Neural cell (in vitro differentiated cells): ENCODE results near the gene TRMT1. TPM values are rescaled to one million over a fixed set of nuclear protein-coding genes. Genes with fewer than 3 reads are reported as not detected.
A peak's percentile ranks its signal among the peaks of the same experiment; 100 is the strongest.
"Not testable (repeated sequence)": the region's sequence is repeated elsewhere in the genome, so short reads cannot be mapped to it uniquely, and the experiment has no call there.

Source experiments
- H2AFZ ChIP-seq: fragments of 200-600, 300-800 bp; sonication (generic), shearing (Covaris generic); 2 replicates; pipeline ENCODE4 v1.6.0; 2014; ENCODE audit warnings: low read depth, mild to moderate bottlenecking, antibody characterized with exemption, low read length, moderate library complexity
- H3F3A ChIP-seq: fragments of 200-600 bp; shearing (Covaris generic); 2 replicates; pipeline ENCODE4 v1.6.1; 2016; ENCODE audit warnings: mild to moderate bottlenecking, moderate library complexity, mixed read lengths, antibody characterized with exemption, low read length; ENCODE audit not compliant: insufficient read depth, poor library complexity, severe bottlenecking
- H3K27ac ChIP-seq: fragments of 200-600, 300-800 bp; sonication (generic), shearing (Covaris generic); 2 replicates; pipeline ENCODE4 v1.5.1; 2014; ENCODE audit warnings: mild to moderate bottlenecking, low read length, moderate library complexity
- H3K27me3 ChIP-seq: fragments of 300-800, 200-600 bp; sonication (generic), shearing (Covaris generic); 2 replicates; pipeline ENCODE4 v1.6.0; 2014; ENCODE audit warnings: mild to moderate bottlenecking, low read depth, low read length, moderate library complexity; ENCODE audit not compliant: insufficient read depth
- H3K36me3 ChIP-seq: fragments of 300-800, 200-600 bp; sonication (generic), shearing (Covaris generic); 2 replicates; pipeline ENCODE4 v1.5.1; 2014; ENCODE audit warnings: mild to moderate bottlenecking, antibody characterized with exemption, low read length, moderate library complexity; ENCODE audit not compliant: insufficient read depth
- H3K4me2 ChIP-seq: fragments of 300-800, 200-600 bp; sonication (generic), shearing (Covaris generic); 2 replicates; pipeline ENCODE4 v1.6.0; 2014; ENCODE audit warnings: mild to moderate bottlenecking, low read length
- H3K4me3 ChIP-seq: fragments of 300-800, 200-600 bp; sonication (generic), shearing (Covaris generic); 2 replicates; pipeline ENCODE4 v1.5.1; 2014; ENCODE audit warnings: mild to moderate bottlenecking, low read length, moderate library complexity
- H3K79me2 ChIP-seq: fragments of 200-600 bp; shearing (Covaris generic); replicated peaks from 2 replicates; pipeline ENCODE4 v1.6.0; 2014; ENCODE audit warnings: mild to moderate bottlenecking, low read length, moderate library complexity; ENCODE audit not compliant: insufficient read depth
- H3K9ac ChIP-seq: fragments of 300-800, 200-600 bp; sonication (generic), shearing (Covaris generic); 2 replicates; pipeline ENCODE4 v1.6.1; 2016; ENCODE audit warnings: mild to moderate bottlenecking, low read length, mixed read lengths
- H3K9me2 ChIP-seq: fragments of 200-600 bp; shearing (Covaris generic); 2 replicates; pipeline ENCODE4 v1.6.1; 2016; ENCODE audit warnings: mild to moderate bottlenecking, low read length, mixed read lengths; ENCODE audit not compliant: insufficient read depth
- H3K9me3 ChIP-seq: fragments of 200-600, 300-800 bp; sonication (generic), shearing (Covaris generic); 2 replicates; pipeline ENCODE4 v1.6.1; 2016; ENCODE audit warnings: mild to moderate bottlenecking, mixed run types, low read length, moderate library complexity, mixed read lengths
- H4K20me1 ChIP-seq: fragments of 200-600 bp; shearing (Covaris generic); 2 replicates; pipeline ENCODE4 v1.6.1; 2016; ENCODE audit warnings: mild to moderate bottlenecking, mixed run types; ENCODE audit not compliant: insufficient read depth
- CTCF ChIP-seq: fragments of 450-650 bp; IDR thresholded peaks from 2 replicates; pipeline ENCODE4 v1.5.1; 2014; ENCODE audit warnings: antibody characterized with exemption, mild to moderate bottlenecking, moderate library complexity; ENCODE audit not compliant: poor library complexity, severe bottlenecking
- EP300 ChIP-seq: fragments of 450-650 bp; conservative IDR thresholded peaks from 2 replicates; pipeline ENCODE4 v1.6.1; 2014; ENCODE audit warnings: antibody characterized with exemption, mild to moderate bottlenecking, moderate library complexity; ENCODE audit not compliant: poor library complexity, severe bottlenecking
- EZH2 ChIP-seq: fragments of 200-600, 300-800 bp; shearing (Covaris generic), sonication (generic); IDR thresholded peaks from 2 replicates; pipeline ENCODE4 v1.6.1; 2014; ENCODE audit warnings: antibody characterized with exemption, low read length, borderline replicate concordance, mild to moderate bottlenecking; ENCODE audit not compliant: insufficient read depth, poor library complexity, severe bottlenecking
- MXI1 ChIP-seq: fragments of 450-650 bp; conservative IDR thresholded peaks from 2 replicates; pipeline ENCODE4 v1.6.1; 2014; ENCODE audit warnings: antibody characterized with exemption, mild to moderate bottlenecking; ENCODE audit not compliant: poor library complexity, severe bottlenecking
- POLR2AphosphoS5 ChIP-seq: IDR thresholded peaks from 2 replicates; pipeline ENCODE4 v1.6.1; 2012
- RAD21 ChIP-seq: fragments of 450-650 bp; conservative IDR thresholded peaks from 2 replicates; pipeline ENCODE4 v1.6.1; 2014; ENCODE audit warnings: antibody characterized with exemption, mild to moderate bottlenecking, moderate library complexity
- SMC3 ChIP-seq: fragments of 450-650 bp; conservative IDR thresholded peaks from 2 replicates; pipeline ENCODE4 v1.6.1; 2014; ENCODE audit warnings: antibody characterized with exemption, mild to moderate bottlenecking, moderate library complexity; ENCODE audit not compliant: poor library complexity
- TAF1 ChIP-seq: IDR thresholded peaks from 2 replicates; pipeline ENCODE4 v1.6.1; 2012; ENCODE audit warnings: low read depth
- polyA minus RNA-seq: library from RNA; depleted of rRNA, polyadenylated mRNA; stranded (reverse); fragments of >200 nt; gene quantifications from 2 replicates; pipeline ENCODE4 v1.2.3, GENCODE V29; 2014
- polyA plus RNA-seq: library from polyadenylated mRNA; depleted of rRNA; stranded (reverse); fragments of >200 nt; gene quantifications from 2 replicates; pipeline ENCODE4 v1.2.3, GENCODE V29; 2014
- TF ChIP-seq, protein P1 (sequence below): IDR thresholded peaks from 2 replicates; pipeline ENCODE4 v1.6.1; 2012; ENCODE audit warnings: borderline replicate concordance

The TRMT1 gene
- 80.3 and 94.4 TPM in 2 replicates for polyA plus RNA-seq
- 19.0 and 19.3 TPM in 2 replicates for polyA minus RNA-seq

- Histone ChIP-seq H3K9me3 (no peaks in the 10 kb centered on the region), H3K27ac (peak within 1 kb of the TSS; percentile 15), H3F3A (no peaks in the 10 kb centered on the region), H4K20me1 (no peaks in the 10 kb centered on the region), H3K4me3 (peak within 1 kb of the TSS; percentile 94), H3K9ac (peak within 1 kb of the TSS; percentile 74), H3K4me2 (peak within 1 kb of the TSS; percentile 78), H3K9me2 (no peaks in the 10 kb centered on the region), H2AFZ (peak within 1 kb of the TSS; percentile 63), H3K79me2 (peaks cover 38% of the 10 kb centered on the region), H3K27me3 (no peaks in the 10 kb centered on the region), H3K36me3 (no peaks in the 10 kb centered on the region)
- TF ChIP-seq RAD21 = no peak
- no peak for TF ChIP-seq SMC3
- TF ChIP-seq EZH2 = no peak
- TF ChIP-seq, protein P1, sequence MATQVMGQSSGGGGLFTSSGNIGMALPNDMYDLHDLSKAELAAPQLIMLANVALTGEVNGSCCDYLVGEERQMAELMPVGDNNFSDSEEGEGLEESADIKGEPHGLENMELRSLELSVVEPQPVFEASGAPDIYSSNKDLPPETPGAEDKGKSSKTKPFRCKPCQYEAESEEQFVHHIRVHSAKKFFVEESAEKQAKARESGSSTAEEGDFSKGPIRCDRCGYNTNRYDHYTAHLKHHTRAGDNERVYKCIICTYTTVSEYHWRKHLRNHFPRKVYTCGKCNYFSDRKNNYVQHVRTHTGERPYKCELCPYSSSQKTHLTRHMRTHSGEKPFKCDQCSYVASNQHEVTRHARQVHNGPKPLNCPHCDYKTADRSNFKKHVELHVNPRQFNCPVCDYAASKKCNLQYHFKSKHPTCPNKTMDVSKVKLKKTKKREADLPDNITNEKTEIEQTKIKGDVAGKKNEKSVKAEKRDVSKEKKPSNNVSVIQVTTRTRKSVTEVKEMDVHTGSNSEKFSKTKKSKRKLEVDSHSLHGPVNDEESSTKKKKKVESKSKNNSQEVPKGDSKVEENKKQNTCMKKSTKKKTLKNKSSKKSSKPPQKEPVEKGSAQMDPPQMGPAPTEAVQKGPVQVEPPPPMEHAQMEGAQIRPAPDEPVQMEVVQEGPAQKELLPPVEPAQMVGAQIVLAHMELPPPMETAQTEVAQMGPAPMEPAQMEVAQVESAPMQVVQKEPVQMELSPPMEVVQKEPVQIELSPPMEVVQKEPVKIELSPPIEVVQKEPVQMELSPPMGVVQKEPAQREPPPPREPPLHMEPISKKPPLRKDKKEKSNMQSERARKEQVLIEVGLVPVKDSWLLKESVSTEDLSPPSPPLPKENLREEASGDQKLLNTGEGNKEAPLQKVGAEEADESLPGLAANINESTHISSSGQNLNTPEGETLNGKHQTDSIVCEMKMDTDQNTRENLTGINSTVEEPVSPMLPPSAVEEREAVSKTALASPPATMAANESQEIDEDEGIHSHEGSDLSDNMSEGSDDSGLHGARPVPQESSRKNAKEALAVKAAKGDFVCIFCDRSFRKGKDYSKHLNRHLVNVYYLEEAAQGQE = peak; percentile 57
- no peak for TF ChIP-seq TAF1
- peak; percentile 100 for TF ChIP-seq MXI1
- no peak for TF ChIP-seq CTCF
- TF ChIP-seq EP300 = peak; percentile 50
- peak; percentile 77 for TF ChIP-seq POLR2AphosphoS5
Measured at GRCh38 chr19:13116282-13117175, at the start of gene TRMT1. TSS of gene TRMT1 (minus strand) at chr19:13116740. CDS start at chr19:13116399, 341 bp downstream.

GRCh38 chr19:13166151-13166550 lies 49.6 kb upstream of the TRMT1 start:
- H3K4me2 ChIP-seq, H3K9me3 ChIP-seq, H3K9me2 ChIP-seq, H3K27ac ChIP-seq, H3K36me3 ChIP-seq, H3K79me2 ChIP-seq, H3K4me3 ChIP-seq, H2AFZ ChIP-seq, H3K9ac ChIP-seq, H3F3A ChIP-seq, H3K27me3 ChIP-seq, H4K20me1 ChIP-seq: not testable (repeated sequence)
